K562 (cell line): ENCODE data around the gene TNIK.

ENCODE experiments used
- ATF3 ChIP-seq, 2 experiments: fragments of 450-650 bp in 1 of 2; sonication (generic) in 1 of 2; formaldehyde crosslinking in 1 of 2; IDR thresholded peaks in 1 of 2; conservative IDR thresholded peaks in 1 of 2; 2 replicates each; pipeline versions ENCODE4 v1.6.1 to v1.8.1; 2016 to 2023; ENCODE audit warnings: mild to moderate bottlenecking in 2 of 2, moderate library complexity in 2 of 2, inconsistent platforms in 1 of 2, missing genetic modification reagents in 1 of 2
- BMI1 ChIP-seq: fragments of 150-350 bp; IDR thresholded peaks from 2 replicates; pipeline ENCODE4 v1.6.1; 2014; ENCODE audit warnings: low read length
- CTCF ChIP-seq, 3 experiments: IDR thresholded peaks in 2 of 3; conservative IDR thresholded peaks in 1 of 3; 2 replicates each; pipeline ENCODE4 v1.5.1; 2011 to 2012; ENCODE audit warnings: low read length in 3 of 3, mild to moderate bottlenecking in 3 of 3, control low read depth in 2 of 3, improper control_type of control experiment in 1 of 3, inconsistent platforms in 1 of 3, low read depth in 1 of 3, mixed read lengths in 1 of 3, moderate library complexity in 1 of 3; ENCODE audit not compliant: insufficient read depth in 2 of 3
- JUN ChIP-seq, 2 experiments: sonication (generic) in 1 of 2; formaldehyde crosslinking in 1 of 2; IDR thresholded peaks; 2 replicates each; pipeline versions ENCODE4 v1.6.1 to v1.8.0; 2012 to 2022; ENCODE audit warnings: borderline replicate concordance in 2 of 2, mild to moderate bottlenecking in 2 of 2, improper control_type of control experiment in 1 of 2, low read depth in 1 of 2, low read length in 1 of 2, missing genetic modification reagents in 1 of 2
- NR3C1 ChIP-seq: sonication (generic); formaldehyde crosslinking; IDR thresholded peaks from 2 replicates; pipeline ENCODE4 v1.8.1; 2022; ENCODE audit warnings: missing genetic modification reagents
- SAP30 ChIP-seq: fragments of 200-600 bp; sonication (generic); IDR thresholded peaks from 2 replicates; pipeline ENCODE4 v1.6.1; 2012; ENCODE audit warnings: borderline replicate concordance, low read depth, mild to moderate bottlenecking, moderate library complexity, low read length, control low read depth, inconsistent platforms; ENCODE audit not compliant: insufficient read depth, poor library complexity, severe bottlenecking
- USF2 ChIP-seq: sonication (generic); formaldehyde crosslinking; IDR thresholded peaks from 2 replicates; pipeline ENCODE4 v1.5.0; 2020; ENCODE audit warnings: missing genetic modification reagents
- YY1 ChIP-seq, 3 experiments: IDR thresholded peaks; 2 replicates each; pipeline ENCODE4 v1.6.1; 2011; ENCODE audit warnings: low read length in 2 of 3, mild to moderate bottlenecking in 2 of 3, moderate library complexity in 2 of 3, borderline replicate concordance in 1 of 3, control low read depth in 1 of 3, low read depth in 1 of 3; ENCODE audit not compliant: insufficient read depth in 3 of 3, insufficient replicate concordance in 2 of 3, control insufficient read depth in 1 of 3, insufficient read length in 1 of 3; ENCODE audit errors: extremely low read depth in 1 of 3
- ZFP1 ChIP-seq: fragments of 450-650 bp; formaldehyde crosslinking; IDR thresholded peaks from 2 replicates; pipeline ENCODE4 v1.4.0; 2020; ENCODE audit warnings: mild to moderate bottlenecking, mixed read lengths
- ZKSCAN1 ChIP-seq: fragments of 150-350 bp; IDR thresholded peaks from 2 replicates; pipeline ENCODE4 v1.6.1; 2016; ENCODE audit warnings: low read depth, low read length
- ZNF224 ChIP-seq: sonication (generic); formaldehyde crosslinking; IDR thresholded peaks from 2 replicates; pipeline ENCODE4 v1.8.0; 2022; ENCODE audit warnings: mild to moderate bottlenecking, missing genetic modification reagents
- ZNF354B ChIP-seq: fragments of 250-450 bp; sonication (Bioruptor Pico); IDR thresholded peaks from 2 replicates; pipeline ENCODE4 v1.4.0; 2020

GRCh38 chr3:171307046-171307585 lies 153.1 kb downstream of the TNIK start:
- no peak for TF ChIP-seq SAP30
- TF ChIP-seq JUN (IDR thresholded peaks at IDR 0.05; ENCODE audit: borderline replicate concordance, low read depth, low read length): no peak
- TF ChIP-seq JUN (CRISPR knock-in tag; IDR thresholded peaks at IDR 0.05; ENCODE audit: borderline replicate concordance): no peak
- TF ChIP-seq USF2: no peak
- no peak for TF ChIP-seq BMI1
- TF ChIP-seq NR3C1 (CRISPR knock-in tag): no peak
- TF ChIP-seq CTCF (IDR thresholded peaks at IDR 0.05 in 2 of 3, conservative IDR thresholded peaks at IDR 0.05 in 1 of 3; ENCODE audit: insufficient read depth in 2 of 3, low read depth in 1 of 3, low read length in 3 of 3): no peak
- TF ChIP-seq ZKSCAN1: no peak
- TF ChIP-seq ZFP1 (CRISPR knock-in tag): no peak
- TF ChIP-seq ZNF354B: no peak
- no peak for TF ChIP-seq ZNF224 (CRISPR knock-in tag)
- no peak for TF ChIP-seq ATF3 (IDR thresholded peaks at IDR 0.05)
- TF ChIP-seq ATF3 (CRISPR knock-in tag; conservative IDR thresholded peaks at IDR 0.05): no peak
- no peak for TF ChIP-seq YY1 (IDR thresholded peaks at IDR 0.05; ENCODE audit: borderline replicate concordance in 1 of 3, control insufficient read depth in 1 of 3, extremely low read depth in 1 of 3, insufficient read depth in 3 of 3, insufficient read length in 1 of 3, insufficient replicate concordance in 2 of 3, low read depth in 1 of 3, low read length in 2 of 3)
